Neuronal stem cell (in vitro differentiated cells): ENCODE results near the gene KCNK18.

Experiments used
- DNase-seq: peaks from one replicate; pipeline ENCODE4 v3.0.0-alpha.2; 2013; ENCODE audit warnings: low spot score
- H2AFZ ChIP-seq: one replicate; pipeline ENCODE4 v1.6.1; 2013; ENCODE audit warnings: mild to moderate bottlenecking, low read length, inconsistent platforms
- H2AK5ac ChIP-seq: 2 replicates; pipeline ENCODE4 v1.6.1; 2013; ENCODE audit warnings: low read depth, mild to moderate bottlenecking, inconsistent platforms, low read length, moderate library complexity, mixed read lengths
- H2BK120ac ChIP-seq: 2 replicates; pipeline ENCODE4 v1.6.1; 2013; ENCODE audit warnings: low read depth, mild to moderate bottlenecking, inconsistent platforms, low read length, moderate library complexity, mixed read lengths
- H2BK12ac ChIP-seq: one replicate; pipeline ENCODE4 v1.6.1; 2013; ENCODE audit warnings: low read length, inconsistent platforms
- H2BK15ac ChIP-seq: 2 replicates; pipeline ENCODE4 v1.6.1; 2013; ENCODE audit warnings: mild to moderate bottlenecking, low read length, inconsistent platforms, mixed read lengths
- H2BK5ac ChIP-seq: one replicate; pipeline ENCODE4 v1.6.1; 2013; ENCODE audit warnings: inconsistent platforms, mild to moderate bottlenecking, low read length, moderate library complexity
- H3K14ac ChIP-seq: one replicate; pipeline ENCODE4 v1.6.1; 2013; ENCODE audit warnings: low read length, inconsistent platforms
- H3K18ac ChIP-seq: 2 replicates; pipeline ENCODE4 v1.6.1; 2013; ENCODE audit warnings: low read length, inconsistent platforms
- H3K23ac ChIP-seq: 2 replicates; pipeline ENCODE4 v1.6.1; 2013; ENCODE audit warnings: low read depth, mild to moderate bottlenecking, mixed read lengths, low read length, inconsistent platforms; ENCODE audit not compliant: poor library complexity
- H3K27ac ChIP-seq: replicated peaks from 3 replicates; pipeline ENCODE4 v1.5.1; 2013; ENCODE audit warnings: low read length, inconsistent platforms
- H3K27me3 ChIP-seq, 3 experiments: 2 replicates each; pipeline ENCODE4 v1.6.1; 2013; ENCODE audit warnings: low read length in 3 of 3, mild to moderate bottlenecking in 2 of 3, inconsistent platforms in 1 of 3, low read depth in 1 of 3, mixed read lengths in 1 of 3, moderate library complexity in 1 of 3; ENCODE audit not compliant: control insufficient read depth in 3 of 3, insufficient read depth in 3 of 3
- H3K36me3 ChIP-seq, 2 donors: replicated peaks in 1 of 2; 2 replicates each; pipeline ENCODE4 v1.6.1; 2013; ENCODE audit warnings: low read length in 2 of 2; ENCODE audit not compliant: control insufficient read depth in 2 of 2, insufficient read depth in 2 of 2
- H3K4ac ChIP-seq: 2 replicates; pipeline ENCODE4 v1.6.1; 2013; ENCODE audit warnings: inconsistent platforms, mild to moderate bottlenecking, low read length, moderate library complexity
- H3K4me1 ChIP-seq, 2 donors: 1 replicate in 1 of 2; 2 replicates in 1 of 2; pipeline ENCODE4 v1.6.1; 2013; ENCODE audit warnings: low read length in 2 of 2, low read depth in 1 of 2; ENCODE audit not compliant: control insufficient read depth in 2 of 2, insufficient read depth in 1 of 2
- H3K4me2 ChIP-seq: one replicate; pipeline ENCODE4 v1.6.1; 2013; ENCODE audit warnings: mild to moderate bottlenecking, low read length, inconsistent platforms; ENCODE audit not compliant: insufficient read depth, poor library complexity, severe bottlenecking
- H3K4me3 ChIP-seq, 2 donors: 2 replicates each; pipeline ENCODE4 v1.5.1; 2013; ENCODE audit warnings: low read length in 2 of 2, mild to moderate bottlenecking in 2 of 2, inconsistent platforms in 1 of 2, moderate library complexity in 1 of 2
- H3K79me1 ChIP-seq: one replicate; pipeline ENCODE4 v1.6.1; 2013; ENCODE audit warnings: low read depth, mild to moderate bottlenecking, inconsistent platforms, low read length, moderate library complexity
- H3K9ac ChIP-seq: one replicate; pipeline ENCODE4 v1.6.1; 2013; ENCODE audit warnings: mild to moderate bottlenecking, low read depth, low read length, inconsistent platforms; ENCODE audit not compliant: poor library complexity
- H3K9me3 ChIP-seq, 2 donors: replicated peaks in 1 of 2; 2 replicates each; pipeline versions ENCODE3 to v1.6.1; 2013; ENCODE audit warnings: low read length in 2 of 2, mild to moderate bottlenecking in 2 of 2, inconsistent platforms in 1 of 2, low read depth in 1 of 2, mixed read lengths in 1 of 2, moderate library complexity in 1 of 2; ENCODE audit not compliant: control insufficient read depth in 2 of 2, insufficient read depth in 1 of 2
- H4K8ac ChIP-seq: one replicate; pipeline ENCODE4 v1.6.1; 2013; ENCODE audit warnings: low read depth, mild to moderate bottlenecking, inconsistent platforms, low read length, moderate library complexity
- H4K91ac ChIP-seq: one replicate; pipeline ENCODE4 v1.6.1; 2013; ENCODE audit warnings: low read length, low read depth, mild to moderate bottlenecking, inconsistent platforms; ENCODE audit not compliant: poor library complexity
- WGBS, 2 donors: extraction: QIAGEN DNeasy Blood & Tissue Kit; methylation state at CpG; one replicate each; pipeline ENCODE4 v1.1.7; 2013; ENCODE audit warnings: missing lambda C conversion rate in 2 of 2, mixed read lengths in 1 of 2; ENCODE audit not compliant: insufficient read length in 2 of 2, insufficient replicate concordance in 1 of 2; ENCODE audit errors: extremely low coverage in 2 of 2; 5-methylcytosine and 5-hydroxymethylcytosine counted together

The KCNK18 gene

DNA sequence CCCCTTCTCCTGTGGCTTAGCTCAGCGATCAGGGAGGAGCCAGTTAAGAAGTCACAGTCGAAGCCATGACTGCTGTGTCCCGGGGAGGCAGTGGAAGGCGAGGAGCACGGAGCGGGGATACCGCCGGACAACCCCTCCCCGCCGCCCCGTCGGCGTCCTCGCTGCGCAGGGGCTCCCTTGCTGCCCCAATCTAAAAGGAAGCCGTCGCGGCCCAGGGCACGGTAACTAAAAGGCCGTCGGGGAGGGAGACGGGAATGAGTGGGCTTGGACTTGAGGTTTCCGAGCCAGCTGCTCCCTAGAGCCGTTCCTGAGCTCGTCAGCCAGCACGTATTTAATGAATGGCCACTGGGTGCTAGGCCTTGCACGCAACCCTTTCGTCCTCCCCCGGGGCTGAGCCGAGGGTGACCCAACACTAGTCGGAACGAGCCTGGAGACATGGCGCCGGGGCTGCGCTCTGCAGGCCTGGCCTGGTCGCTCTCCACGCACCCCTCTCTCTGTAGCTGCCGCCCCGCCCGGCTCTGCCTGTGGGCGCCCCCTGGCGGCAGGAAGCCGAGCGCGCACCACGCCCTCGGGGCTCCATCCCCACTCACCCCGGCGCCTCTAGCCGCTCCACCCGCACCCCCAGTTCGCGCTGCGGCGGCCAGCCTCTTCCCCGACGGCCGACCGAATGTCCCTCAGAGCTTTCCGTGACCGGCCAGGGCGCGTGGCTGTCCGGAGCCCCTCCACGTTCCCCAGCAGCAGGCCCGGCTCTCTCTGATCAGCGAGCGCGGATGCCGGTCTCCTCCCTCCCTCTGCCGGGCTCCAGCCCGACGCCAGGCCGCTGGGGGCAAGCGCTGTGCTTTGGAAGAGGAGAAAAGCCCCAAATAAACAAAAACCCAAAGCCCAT lies 29.3 kb upstream of the KCNK18 start:
- Histone ChIP-seq H3K23ac (peak overlapping the region; percentile 53), H2BK120ac (peak overlapping the region; percentile 29), H3K18ac (peak overlapping the region; percentile 95), H2BK12ac (no peak overlapping the region), H3K4me1 (peaks cover 0 to 7% of the 10 kb centered on the region in 2 donors), H3K36me3 (no peaks in the 10 kb centered on the region), H3K9me3 (no peaks in the 10 kb centered on the region), H3K4me3 (peak overlapping the region in 1 of 2 donors; percentile 72), H2AFZ (peak overlapping the region; percentile 90), H3K27me3 (peaks cover 40 to 99% (median 76%) of the 10 kb centered on the region in 3 experiments), H4K8ac (no peak overlapping the region), H2AK5ac (no peak overlapping the region), H2BK5ac (peak overlapping the region; percentile 33), H3K4ac (no peak overlapping the region), H3K79me1 (no peaks in the 10 kb centered on the region), H3K4me2 (peak overlapping the region; percentile 70), H4K91ac (no peak overlapping the region), H2BK15ac (peak overlapping the region; percentile 76), H3K9ac (peak overlapping the region; percentile 81), H3K27ac (no peak overlapping the region), H3K14ac (peak overlapping the region; percentile 85)
- no CpG with 5 or more reads among the region's 75 CpGs for WGBS, 2 donors
- DNase-seq: peak; percentile 71

DNA sequence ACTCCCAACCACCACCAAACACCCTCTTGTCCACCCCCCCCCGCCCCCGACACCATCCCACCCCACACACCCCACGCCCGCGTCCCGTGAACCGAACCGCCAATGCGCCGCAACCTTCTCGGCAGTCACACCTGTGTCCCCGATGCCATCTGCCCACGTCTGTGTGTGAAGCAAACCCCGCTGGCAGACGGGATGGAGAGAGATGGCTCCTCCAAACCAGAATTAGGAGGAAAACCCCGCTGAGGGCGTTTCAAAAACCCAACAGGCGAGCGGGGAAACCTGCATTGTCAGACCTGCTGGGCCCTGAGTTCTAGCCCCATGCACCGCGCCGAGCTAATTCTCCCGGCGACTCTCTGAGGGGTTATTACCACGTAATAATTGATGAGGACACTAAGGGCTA lies 28.6 kb upstream of the KCNK18 start:
- Histone ChIP-seq H3K18ac (peak overlapping the region; percentile 30), H2AFZ (no peak overlapping the region), H4K91ac (no peak overlapping the region), H3K9ac (peak overlapping the region; percentile 5), H3K4me2 (no peak overlapping the region), H3K23ac (no peak overlapping the region), H3K27ac (no peak overlapping the region), H2BK15ac (no peak overlapping the region), H4K8ac (no peak overlapping the region), H2AK5ac (no peak overlapping the region), H3K9me3 (no peaks in the 10 kb centered on the region), H3K14ac (no peak overlapping the region), H2BK120ac (no peak overlapping the region), H3K27me3 (peaks cover 35 to 99% (median 70%) of the 10 kb centered on the region in 3 experiments), H2BK5ac (no peak overlapping the region), H3K4ac (no peak overlapping the region), H3K4me3 (no peak overlapping the region), H3K4me1 (peaks cover 0 to 5% of the 10 kb centered on the region in 2 donors), H3K36me3 (no peaks in the 10 kb centered on the region), H2BK12ac (no peak overlapping the region), H3K79me1 (no peaks in the 10 kb centered on the region)
- no CpG with 5 or more reads among the region's 25 CpGs for WGBS, 2 donors
- no peak for DNase-seq

DNA sequence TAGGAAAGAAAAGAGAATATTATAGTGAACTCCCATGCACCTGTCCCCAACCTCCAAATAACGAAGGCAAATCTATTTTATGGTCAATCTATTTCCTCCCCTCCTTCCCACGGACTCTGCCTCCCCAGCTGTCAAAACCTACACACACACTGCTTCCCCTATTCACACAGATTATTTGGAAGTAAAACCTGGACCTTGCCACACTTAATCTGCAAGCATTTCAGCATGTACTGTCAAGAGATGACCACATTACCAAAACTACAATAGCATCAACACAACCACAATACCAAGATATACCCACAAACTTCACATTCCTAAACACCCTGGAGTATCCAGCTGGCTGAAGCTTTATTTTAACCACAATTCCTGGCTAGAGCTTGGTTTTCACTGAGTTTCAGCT lies 27.8 kb upstream of the KCNK18 start:
- Histone ChIP-seq H2BK5ac (no peak overlapping the region), H2BK120ac (no peak overlapping the region), H3K9me3 (no peaks in the 10 kb centered on the region), H3K27me3 (peaks cover 31 to 97% (median 62%) of the 10 kb centered on the region in 3 experiments), H3K4ac (no peak overlapping the region), H2BK12ac (no peak overlapping the region), H3K4me2 (no peak overlapping the region), H3K27ac (no peak overlapping the region), H3K14ac (no peak overlapping the region), H3K4me1 (peaks cover 0 to 6% of the 10 kb centered on the region in 2 donors), H3K79me1 (no peaks in the 10 kb centered on the region), H3K9ac (no peak overlapping the region), H4K8ac (no peak overlapping the region), H2AK5ac (no peak overlapping the region), H4K91ac (no peak overlapping the region), H2BK15ac (no peak overlapping the region), H3K23ac (no peak overlapping the region), H2AFZ (no peak overlapping the region), H3K4me3 (no peak overlapping the region), H3K18ac (no peak overlapping the region), H3K36me3 (no peaks in the 10 kb centered on the region)
- no CpG with 5 or more reads among the region's 2 CpGs for WGBS, 2 donors
- no peak for DNase-seq

DNA sequence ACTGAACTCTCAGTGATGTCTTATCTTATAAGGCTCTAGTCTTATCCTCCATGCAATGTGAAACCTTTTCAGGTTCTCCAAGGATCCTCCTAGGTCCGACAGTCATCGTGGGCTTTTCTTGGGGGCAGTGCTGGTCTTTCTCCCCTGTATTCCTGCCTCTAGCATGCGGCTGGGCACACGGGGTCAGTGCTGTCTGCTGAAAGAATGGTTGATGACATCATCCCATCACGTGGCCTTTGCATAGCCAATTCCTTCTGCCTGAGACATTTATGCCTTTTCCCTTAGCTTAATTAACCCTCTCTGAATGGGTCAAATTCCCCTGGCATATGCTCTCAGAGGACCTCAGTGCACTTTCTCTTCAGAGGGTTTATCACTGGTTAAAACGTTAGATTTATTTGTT lies 27.0 kb upstream of the KCNK18 start:
- Histone ChIP-seq H3K4ac (no peak overlapping the region), H2BK12ac (no peak overlapping the region), H3K9ac (no peak overlapping the region), H2AFZ (no peak overlapping the region), H3K27ac (no peak overlapping the region), H4K91ac (no peak overlapping the region), H3K79me1 (no peaks in the 10 kb centered on the region), H3K4me1 (peaks cover 3 to 8% of the 10 kb centered on the region in 2 donors), H2AK5ac (no peak overlapping the region), H3K14ac (no peak overlapping the region), H3K23ac (no peak overlapping the region), H3K9me3 (no peaks in the 10 kb centered on the region), H3K27me3 (peaks cover 28 to 96% (median 58%) of the 10 kb centered on the region in 3 experiments), H3K4me3 (no peak overlapping the region), H3K36me3 (no peaks in the 10 kb centered on the region), H2BK15ac (no peak overlapping the region), H4K8ac (no peak overlapping the region), H3K4me2 (no peak overlapping the region), H2BK120ac (no peak overlapping the region), H2BK5ac (no peak overlapping the region), H3K18ac (no peak overlapping the region)
- WGBS, 2 donors: no CpG with 5 or more reads among the region's 6 CpGs
- DNase-seq: no peak
